Heart left ventricle (tissue), 16 donors: Measurements from ENCODE around the gene ARHGEF18. TPM values are rescaled to one million over a fixed set of nuclear protein-coding genes. Genes with fewer than 3 reads are reported as not detected.
A peak's percentile ranks its signal among the peaks of the same experiment; 100 is the strongest.

Experiments used
- ATAC-seq, 4 donors: fragments of 200-7000 bp; cut with Tn5 transposase; one replicate each; pipeline ENCODE4 v1.9.1; 2020 to 2022; ENCODE audit warnings: moderate library complexity in 4 of 4, mild to moderate bottlenecking in 3 of 4, moderate number of reproducible peaks in 1 of 4
- DNase-seq, 5 donors: peaks; one replicate each; pipeline ENCODE4 v3.0.0-alpha.2; 2020
- H3K27ac ChIP-seq, 12 donors: fragments of 200-600 bp; sonication (generic) in 4 of 12; one replicate each; pipeline versions ENCODE4 v1.5.0 to v1.8.0; 2016 to 2022; ENCODE audit warnings: mild to moderate bottlenecking in 2 of 12
- H3K27me3 ChIP-seq, 9 donors: fragments of 200-600 bp; sonication (generic) in 2 of 9; one replicate each; pipeline versions ENCODE4 v1.5.1 to v1.8.0; 2016 to 2022; ENCODE audit warnings: mild to moderate bottlenecking in 3 of 9
- H3K36me3 ChIP-seq, 9 donors: fragments of 200-600 bp; sonication (generic) in 2 of 9; one replicate each; pipeline versions ENCODE4 v1.5.0 to v1.8.0; 2018 to 2022; ENCODE audit warnings: mild to moderate bottlenecking in 2 of 9
- H3K4me1 ChIP-seq, 12 donors: fragments of 200-600 bp; sonication (generic) in 4 of 12; one replicate each; pipeline versions ENCODE4 v1.5.0 to v1.8.0; 2016 to 2022; ENCODE audit warnings: mild to moderate bottlenecking in 3 of 12
- H3K4me3 ChIP-seq, 12 donors: fragments of 200-600 bp; sonication (generic) in 4 of 12; one replicate each; pipeline versions ENCODE4 v1.5.0 to v1.8.0; 2017 to 2022; ENCODE audit warnings: mild to moderate bottlenecking in 9 of 12, moderate library complexity in 4 of 12
- H3K9me3 ChIP-seq, 12 donors: fragments of 200-600 bp; sonication (generic) in 4 of 12; one replicate each; pipeline versions ENCODE4 v1.5.0 to v1.8.0; 2016 to 2022; ENCODE audit warnings: mild to moderate bottlenecking in 1 of 12
- POLR2A ChIP-seq, 2 donors: fragments of 450-650 bp; IDR thresholded peaks; one replicate each; pipeline ENCODE4 v1.6.1; 2017; ENCODE audit warnings: antibody characterized with exemption in 2 of 2, mild to moderate bottlenecking in 2 of 2, moderate library complexity in 2 of 2
- WGBS, 4 donors: extraction: QIAGEN DNeasy Blood & Tissue Kit in 2 of 4; methylation state at CpG; one replicate each; pipeline versions ENCODE4 v1.1.5 to v1.1.7; 2013 to 2018; 5-methylcytosine and 5-hydroxymethylcytosine counted together
- intact Hi-C, 10 donors: fragments of 100-400 bp; cut with DNase I; formaldehyde crosslinking; loops; one replicate each; pipeline versions ENCODE4 v1.11.1 to v1.14.2; 2022
- polyA plus RNA-seq, 2 donors: library from polyadenylated mRNA; stranded (reverse); fragments of 200-250 nt; gene quantifications; one replicate each; pipeline ENCODE4 v1.2.3, GENCODE V29; 2013
- total RNA-seq, 9 donors: library from RNA; depleted of rRNA in 2 of 9; stranded (reverse); fragments of >200 nt in 2 of 9; fragmentation: NEBNext Ultra II Directional in 3 of 9; extraction: Animal tissue kit (Norgen Biotek cat#: 25700) in 3 of 9; gene quantifications; one replicate each; pipeline versions ENCODE4 v1.1.0 to v1.2.4, GENCODE V29; 2016 to 2023
- TF ChIP-seq, protein P1 (sequence below), 12 donors: fragments of 200-600 bp; sonication (generic) in 4 of 12; IDR thresholded peaks; one replicate each; pipeline versions ENCODE4 v1.5.0 to v1.8.0; 2018 to 2022; ENCODE audit warnings: antibody characterized with exemption in 12 of 12, mild to moderate bottlenecking in 5 of 12
- donor health status: ischemic (EF 13 %, LVEDD 7.1; RV severe dilation, severe dysfunction).
- donor health status: healthy with polysubstance abuse.
- donor health status: DM: no; HTN: yes; CAD: no.
- donor health status: DM: no; HTN: no; CAD: no.
- donor health status: ischemic (EF 25% LVEDD 6.9; RV normal size, moderate dysfunction).
- donor health status: ischemic (EF 25% LVEDD 5.7; RV mildly dilated, moderate dysfunction).
- donor health status: healthy.
- donor health status: DM: yes; HTN: yes; CAD: no.
- donor health status: ischemic (EF 35%, LVEDD 5.7; RV mildly dilated, moderate dysfunction).
- donor health status: nonischemic (EF 11% LVEDD 7.7; RV severe dilation, severe dysfunction).
- donor health status: DM: yes; HTN: yes; CAD: no.
- donor health status: PGD.
- donor health status: ischemic (EF 29% LVEDD 5.4; RV normal size, mild dysfunction).
- donor health status: nonischemic (EF 23%, LVEDD 6.1; RV moderate dilation, normal function).

Gene ARHGEF18
- total and polyA plus RNA-seq, 11 donors, result 4.1 to 15.1 (median 9.1) TPM

DNA sequence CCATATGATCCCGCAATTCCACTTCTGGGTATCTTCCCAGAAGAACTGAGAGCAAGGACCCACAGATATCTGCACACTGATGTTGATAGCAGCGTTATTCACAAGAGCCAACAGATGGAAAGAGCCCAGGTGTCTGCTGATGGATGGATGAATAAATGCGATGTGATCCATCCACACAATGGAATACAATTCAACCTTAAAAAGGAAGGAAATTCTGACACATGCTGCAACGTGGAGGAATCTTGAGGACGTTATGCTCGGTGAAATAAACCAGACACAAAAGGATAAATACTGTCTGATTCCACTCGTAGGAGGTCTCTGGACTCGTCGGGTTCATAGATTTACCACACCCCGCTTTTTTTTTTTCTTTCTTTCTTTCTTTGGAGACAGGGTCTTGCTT lies 21.8 kb downstream of the ARHGEF18 start:
- Histone ChIP-seq H3K9me3 (no peaks in the 10 kb centered on the region), H3K27me3 (peaks cover 0 to 3% (median 0%) of the 10 kb centered on the region in 9 donors), H3K4me1 (no peaks in the 10 kb centered on the region), H3K27ac (peak overlapping the region in 1 of 12 donors; percentile 89), H3K4me3 (no peak overlapping the region), H3K36me3 (peaks cover 0 to 5% (median 0%) of the 10 kb centered on the region in 9 donors)
- intact Hi-C loops, result no loop called here
- WGBS, 4 donors, result 68 to 79% (median 75%) methylated on average over 10 of the region's 10 CpGs
- ATAC-seq, result no peak
- no peak for DNase-seq
- TF ChIP-seq, protein P1, sequence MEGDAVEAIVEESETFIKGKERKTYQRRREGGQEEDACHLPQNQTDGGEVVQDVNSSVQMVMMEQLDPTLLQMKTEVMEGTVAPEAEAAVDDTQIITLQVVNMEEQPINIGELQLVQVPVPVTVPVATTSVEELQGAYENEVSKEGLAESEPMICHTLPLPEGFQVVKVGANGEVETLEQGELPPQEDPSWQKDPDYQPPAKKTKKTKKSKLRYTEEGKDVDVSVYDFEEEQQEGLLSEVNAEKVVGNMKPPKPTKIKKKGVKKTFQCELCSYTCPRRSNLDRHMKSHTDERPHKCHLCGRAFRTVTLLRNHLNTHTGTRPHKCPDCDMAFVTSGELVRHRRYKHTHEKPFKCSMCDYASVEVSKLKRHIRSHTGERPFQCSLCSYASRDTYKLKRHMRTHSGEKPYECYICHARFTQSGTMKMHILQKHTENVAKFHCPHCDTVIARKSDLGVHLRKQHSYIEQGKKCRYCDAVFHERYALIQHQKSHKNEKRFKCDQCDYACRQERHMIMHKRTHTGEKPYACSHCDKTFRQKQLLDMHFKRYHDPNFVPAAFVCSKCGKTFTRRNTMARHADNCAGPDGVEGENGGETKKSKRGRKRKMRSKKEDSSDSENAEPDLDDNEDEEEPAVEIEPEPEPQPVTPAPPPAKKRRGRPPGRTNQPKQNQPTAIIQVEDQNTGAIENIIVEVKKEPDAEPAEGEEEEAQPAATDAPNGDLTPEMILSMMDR (IDR thresholded peaks at IDR 0.05), result no peak
- no peak for TF ChIP-seq POLR2A (IDR thresholded peaks at IDR 0.05)

DNA sequence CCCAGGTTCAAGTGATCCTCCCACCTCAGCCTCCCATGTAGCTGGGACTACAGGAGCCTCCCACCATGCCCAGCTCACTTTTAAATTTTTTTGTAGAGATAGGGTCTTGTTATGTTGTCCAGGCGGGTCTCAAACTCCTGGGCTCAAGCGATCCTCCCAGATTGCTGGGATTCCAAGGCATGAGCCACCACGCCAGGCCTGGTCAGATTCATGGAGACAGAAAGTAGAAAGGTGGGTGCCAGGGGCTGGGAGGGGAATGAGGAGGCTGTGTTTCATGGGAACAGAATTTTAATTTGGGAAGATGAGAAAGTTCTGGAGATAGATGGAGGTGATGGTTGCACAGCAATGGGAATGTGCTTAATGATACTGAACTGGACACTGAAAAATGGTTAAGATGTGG lies 22.3 kb downstream of the ARHGEF18 start:
- intact Hi-C loops, result no loop called here
- 83 to 96% (median 95%) methylated on average over 3 of the region's 3 CpGs for WGBS, 4 donors

GRCh38 chr19:7372810-7373209 lies 24.1 kb downstream of the ARHGEF18 start:
- peak overlapping the region in 1 of 12 donors; percentile 89 for H3K27ac ChIP-seq
- H3K4me3 ChIP-seq, result no peak overlapping the region
- DNase-seq (no peak), ATAC-seq (no peak)
- intact Hi-C loops, result no loop called here
- peaks cover 0 to 12% (median 0%) of the 10 kb centered on the region in 9 donors for H3K36me3 ChIP-seq
- H3K27me3 ChIP-seq, result no peaks in the 10 kb centered on the region
- WGBS, 4 donors, result 71 to 87% (median 82%) methylated on average over 8 to 11 of the region's 11 CpGs
- H3K4me1 ChIP-seq, result no peaks in the 10 kb centered on the region
- TF ChIP-seq, protein P1 (IDR thresholded peaks at IDR 0.05), result no peak
- no peak for TF ChIP-seq POLR2A (IDR thresholded peaks at IDR 0.05)
- H3K9me3 ChIP-seq, result no peaks in the 10 kb centered on the region

More for the DNA sequence above, 22.3 kb downstream of the ARHGEF18 start:
- TF ChIP-seq POLR2A (IDR thresholded peaks at IDR 0.05), result no peak
- TF ChIP-seq, protein P1 (IDR thresholded peaks at IDR 0.05), result no peak
- DNase-seq, result no peak
- H3K9me3 ChIP-seq, result no peaks in the 10 kb centered on the region
- peaks cover 0 to 3% (median 0%) of the 10 kb centered on the region in 9 donors for H3K27me3 ChIP-seq
- H3K4me3 ChIP-seq, result no peak overlapping the region
- no peaks in the 10 kb centered on the region for H3K4me1 ChIP-seq
- peak overlapping the region in 1 of 12 donors; percentile 89 for H3K27ac ChIP-seq
- peaks cover 0 to 5% (median 0%) of the 10 kb centered on the region in 9 donors for H3K36me3 ChIP-seq
- no peak for ATAC-seq

DNA sequence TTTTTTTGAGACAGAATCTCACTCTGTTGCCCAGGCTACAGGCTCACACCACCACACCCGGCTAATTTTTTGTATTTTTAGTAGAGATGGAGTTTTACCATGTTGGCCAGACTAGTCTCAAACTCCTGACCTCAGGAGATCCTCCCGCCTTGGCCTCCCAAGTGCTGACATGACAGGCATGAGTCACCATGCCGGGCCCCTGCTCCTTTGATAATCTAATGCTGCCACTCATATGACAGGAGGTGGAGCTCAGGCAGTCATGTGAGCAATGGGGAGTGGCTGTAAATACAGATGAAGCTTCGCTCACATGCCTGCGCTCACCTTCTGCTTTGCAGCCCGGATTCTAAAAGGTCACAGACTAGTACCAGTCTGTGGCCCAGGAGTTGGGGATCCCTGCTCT lies 25.1 kb downstream of the ARHGEF18 start:
- no peak for ATAC-seq
- intact Hi-C loops, result no loop called here
- TF ChIP-seq, protein P1 (IDR thresholded peaks at IDR 0.05), result no peak
- TF ChIP-seq POLR2A (IDR thresholded peaks at IDR 0.05), result no peak
- Histone ChIP-seq H3K27ac (no peak overlapping the region), H3K4me3 (no peak overlapping the region), H3K9me3 (no peaks in the 10 kb centered on the region), H3K36me3 (peaks cover 0 to 12% (median 0%) of the 10 kb centered on the region in 9 donors), H3K27me3 (no peaks in the 10 kb centered on the region), H3K4me1 (no peaks in the 10 kb centered on the region)
- DNase-seq, result no peak
- WGBS, 4 donors, result 81 to 89% (median 85%) methylated on average over 5 to 6 of the region's 6 CpGs
